H9 (cell line): ENCODE measurements around the gene PTPRN2. TPM values are rescaled to one million over a fixed set of nuclear protein-coding genes. Genes with fewer than 3 reads are reported as not detected.

ENCODE experiments used
- DNase-seq: peaks from one replicate; pipeline ENCODE4 v3.0.0-alpha.2; 2017
- H2AFZ ChIP-seq: one replicate; pipeline ENCODE4 v1.6.1; 2013; ENCODE audit warnings: mild to moderate bottlenecking, low read length, control low read depth, moderate library complexity
- H2AK5ac ChIP-seq: 2 replicates; pipeline ENCODE4 v1.6.1; 2013; ENCODE audit warnings: low read length, control low read depth, mixed read lengths; ENCODE audit not compliant: insufficient read length
- H2BK120ac ChIP-seq: one replicate; pipeline ENCODE4 v1.6.1; 2013; ENCODE audit warnings: low read depth, mild to moderate bottlenecking, low read length, control low read depth, inconsistent platforms; ENCODE audit not compliant: poor library complexity, severe bottlenecking
- H2BK12ac ChIP-seq: 2 replicates; pipeline ENCODE4 v1.6.1; 2013; ENCODE audit warnings: low read length, control low read depth, mixed read lengths, low read depth; ENCODE audit not compliant: insufficient read length
- H2BK15ac ChIP-seq: 2 replicates; pipeline ENCODE4 v1.6.1; 2013; ENCODE audit warnings: low read depth, low read length, control low read depth
- H2BK20ac ChIP-seq: one replicate; pipeline ENCODE4 v1.6.1; 2013; ENCODE audit warnings: low read depth, mild to moderate bottlenecking, low read length, control low read depth, inconsistent platforms; ENCODE audit not compliant: poor library complexity, severe bottlenecking
- H2BK5ac ChIP-seq: 2 replicates; pipeline ENCODE4 v1.6.1; 2013; ENCODE audit warnings: low read length, control low read depth, mixed read lengths; ENCODE audit not compliant: insufficient read length
- H3K14ac ChIP-seq: 2 replicates; pipeline ENCODE4 v1.6.1; 2013; ENCODE audit warnings: low read length, control low read depth; ENCODE audit not compliant: insufficient read depth
- H3K18ac ChIP-seq: 2 replicates; pipeline ENCODE4 v1.6.1; 2013; ENCODE audit warnings: low read depth, mild to moderate bottlenecking, mixed read lengths, low read length, control low read depth; ENCODE audit not compliant: insufficient read length
- H3K23ac ChIP-seq: 2 replicates; pipeline ENCODE4 v1.6.1; 2013; ENCODE audit warnings: low read length, control low read depth, mixed read lengths, low read depth; ENCODE audit not compliant: insufficient read length
- H3K23me2 ChIP-seq: 2 replicates; pipeline ENCODE4 v1.6.1; 2013; ENCODE audit warnings: low read depth, mild to moderate bottlenecking, mixed read lengths, low read length, control low read depth; ENCODE audit not compliant: insufficient read length, poor library complexity, severe bottlenecking
- H3K27ac ChIP-seq: 2 replicates; pipeline ENCODE4 v1.5.1; 2013; ENCODE audit warnings: low read length, control low read depth, mixed read lengths, low read depth; ENCODE audit not compliant: insufficient read length
- H3K27me3 ChIP-seq: 2 replicates; pipeline ENCODE4 v1.6.1; 2013; ENCODE audit warnings: low read length, control low read depth, inconsistent platforms; ENCODE audit not compliant: insufficient read depth
- H3K4ac ChIP-seq: 2 replicates; pipeline ENCODE4 v1.6.1; 2013; ENCODE audit warnings: low read depth, mild to moderate bottlenecking, control low read depth, inconsistent platforms, low read length, moderate library complexity
- H3K4me1 ChIP-seq: 2 replicates; pipeline ENCODE4 v1.6.1; 2013; ENCODE audit warnings: low read length, control low read depth, inconsistent platforms; ENCODE audit not compliant: insufficient read depth
- H3K4me2 ChIP-seq: 2 replicates; pipeline ENCODE4 v1.6.1; 2013; ENCODE audit warnings: low read length, control low read depth, mixed read lengths; ENCODE audit not compliant: insufficient read length, insufficient read depth
- H3K56ac ChIP-seq: 2 replicates; pipeline ENCODE4 v1.6.1; 2013; ENCODE audit warnings: low read depth, mild to moderate bottlenecking, mixed read lengths, low read length, control low read depth; ENCODE audit not compliant: insufficient read length
- H3K79me1 ChIP-seq: 2 replicates; pipeline ENCODE4 v1.6.1; 2013; ENCODE audit warnings: low read depth, mild to moderate bottlenecking, moderate library complexity, low read length, control low read depth, inconsistent platforms; ENCODE audit not compliant: insufficient read depth, poor library complexity, severe bottlenecking
- H3K79me2 ChIP-seq: 2 replicates; pipeline ENCODE4 v1.6.1; 2013; ENCODE audit warnings: low read length, control low read depth, inconsistent platforms; ENCODE audit not compliant: insufficient read depth
- H3K9ac ChIP-seq: 2 replicates; pipeline ENCODE4 v1.6.1; 2013; ENCODE audit warnings: low read length, control low read depth, mixed read lengths; ENCODE audit not compliant: insufficient read length; ENCODE audit errors: extremely low read depth
- H3K9me3 ChIP-seq: one replicate; pipeline ENCODE4 v1.6.1; 2013; ENCODE audit warnings: low read depth, low read length, inconsistent platforms; ENCODE audit not compliant: control insufficient read depth
- H3T11ph ChIP-seq: one replicate; pipeline ENCODE4 v1.6.1; 2013; ENCODE audit warnings: mild to moderate bottlenecking, low read length, control low read depth, inconsistent platforms
- H4K20me1 ChIP-seq: one replicate; pipeline ENCODE4 v1.6.1; 2013; ENCODE audit not compliant: control insufficient read depth, insufficient read length, insufficient read depth
- H4K5ac ChIP-seq: 2 replicates; pipeline ENCODE4 v1.6.1; 2013; ENCODE audit warnings: low read depth, mild to moderate bottlenecking, mixed read lengths, low read length, control low read depth; ENCODE audit not compliant: insufficient read length
- H4K8ac ChIP-seq: replicated peaks from 2 replicates; pipeline ENCODE4 v1.6.1; 2013; ENCODE audit warnings: low read length, control low read depth, mixed read lengths, low read depth; ENCODE audit not compliant: insufficient read length
- H4K91ac ChIP-seq: 2 replicates; pipeline ENCODE4 v1.6.1; 2013; ENCODE audit warnings: low read depth, mild to moderate bottlenecking, moderate library complexity, mixed read lengths, low read length, control low read depth; ENCODE audit not compliant: insufficient read length
- H3K27ac Mint-ChIP-seq, 3 experiments: 2 replicates in 2 of 3; 3 replicates in 1 of 3; pipeline ENCODE4 v1.8.0; 2020 to 2021; ENCODE audit warnings: mixed read lengths in 3 of 3, mild to moderate bottlenecking in 1 of 3, moderate library complexity in 1 of 3
- H3K27me3 Mint-ChIP-seq: 2 replicates; pipeline ENCODE4 v1.8.0; 2021; ENCODE audit warnings: low read depth, mild to moderate bottlenecking, moderate library complexity, mixed read lengths
- H3K36me3 Mint-ChIP-seq, 3 experiments: 2 replicates in 2 of 3; 3 replicates in 1 of 3; pipeline ENCODE4 v1.8.0; 2020 to 2021; ENCODE audit warnings: low read depth in 3 of 3, mixed read lengths in 3 of 3; ENCODE audit not compliant: insufficient read depth in 1 of 3
- H3K4me1 Mint-ChIP-seq, 2 experiments: 2 replicates each; pipeline ENCODE4 v1.8.0; 2020; ENCODE audit warnings: mixed read lengths in 2 of 2
- H3K4me3 Mint-ChIP-seq, 2 experiments: 2 replicates in 1 of 2; 3 replicates in 1 of 2; pipeline ENCODE4 v1.8.0; 2020 to 2021; ENCODE audit warnings: mild to moderate bottlenecking in 2 of 2, mixed read lengths in 2 of 2, moderate library complexity in 1 of 2
- H3K9me3 Mint-ChIP-seq, 2 experiments: 2 replicates in 1 of 2; 3 replicates in 1 of 2; pipeline ENCODE4 v1.8.0; 2020; ENCODE audit warnings: mild to moderate bottlenecking in 2 of 2, mixed read lengths in 2 of 2, moderate library complexity in 1 of 2
- CTCF ChIP-seq: fragments of 200-600 bp; sonication (generic); conservative IDR thresholded peaks from 3 replicates; pipeline ENCODE4 v1.8.0; 2021; ENCODE audit warnings: antibody characterized with exemption, mild to moderate bottlenecking
- whole genome bisulfite sequencing: extraction: QIAGEN DNeasy Blood & Tissue Kit; methylation state at CpG from one replicate; pipeline ENCODE4 v1.1.7; 2013; ENCODE audit warnings: missing lambda C conversion rate, low lambda C conversion rate, mixed read lengths; ENCODE audit not compliant: insufficient read length; ENCODE audit errors: extremely low coverage; 5-methylcytosine and 5-hydroxymethylcytosine counted together
- total RNA-seq: library from RNA; stranded (reverse); gene quantifications from 2 replicates; pipeline ENCODE4 v1.2.1, GENCODE V29; 2021

The PTPRN2 gene
- total RNA-seq, 1 experiment from 2014 or later = 5.2 TPM

GRCh38 chr7:157669768-157670351, 917.8 kb downstream of the PTPRN2 start:
- DNase-seq = no peak
- Histone ChIP-seq H4K5ac (no peak overlapping the region), H3K9me3 (no peaks in the 10 kb centered on the region), H3T11ph (no peak overlapping the region), H2AFZ (no peak overlapping the region), H2BK12ac (no peak overlapping the region), H3K56ac (no peak overlapping the region), H3K79me2 (no peaks in the 10 kb centered on the region), H2BK5ac (no peak overlapping the region), H3K79me1 (no peaks in the 10 kb centered on the region), H3K18ac (no peak overlapping the region), H3K23me2 (no peaks in the 10 kb centered on the region), H3K4me1 (no peaks in the 10 kb centered on the region), H4K8ac (no peak overlapping the region), H2BK20ac (no peak overlapping the region), H3K27ac (no peak overlapping the region), H4K91ac (no peak overlapping the region), H3K27me3 (no peaks in the 10 kb centered on the region), H2AK5ac (no peak overlapping the region), H4K20me1 (no peaks in the 10 kb centered on the region), H3K4ac (no peak overlapping the region), H3K4me2 (no peak overlapping the region), H2BK120ac (no peak overlapping the region), H2BK15ac (no peak overlapping the region), H3K14ac (no peak overlapping the region), H3K9ac (no peak overlapping the region), H3K23ac (no peak overlapping the region)
- Mint-ChIP-seq H3K27ac (no peak overlapping the region), H3K36me3 (no peaks in the 10 kb centered on the region; a peak in 2 of 7 replicates), H3K9me3 (no peaks in the 10 kb centered on the region), H3K27me3 (peaks cover 87% of the 10 kb centered on the region), H3K4me1 (peaks cover 10 to 28% of the 10 kb centered on the region in 2 experiments), H3K4me3 (no peak overlapping the region)
- no peak for TF ChIP-seq CTCF
- WGBS = no CpG with 5 or more reads among the region's 33 CpGs
